DND-41 (cell line): ENCODE data around the gene PPFIA2.

ENCODE experiments used
- CTCF ChIP-seq: IDR thresholded peaks from 2 replicates; pipeline ENCODE4 v1.5.1; 2012; ENCODE audit warnings: borderline replicate concordance, low read length, moderate library complexity, mild to moderate bottlenecking; ENCODE audit not compliant: poor library complexity, severe bottlenecking; ENCODE audit errors: extremely low read depth
- EZH2 ChIP-seq: IDR thresholded peaks from 3 replicates; pipeline ENCODE4 v1.6.1; 2012; ENCODE audit warnings: borderline replicate concordance, low read depth, mild to moderate bottlenecking, moderate library complexity, low read length, inconsistent platforms; ENCODE audit not compliant: severe bottlenecking

- TF ChIP-seq CTCF, result no peak
- no peak for TF ChIP-seq EZH2
Measured at GRCh38 chr12:81727391-81727790, 31.8 kb downstream of the PPFIA2 start.
